Measurements from ENCODE around the gene SCN3B.
A peak's percentile ranks its signal among the peaks of the same experiment; 100 is the strongest.
"Not testable (repeated sequence)": the region's sequence is repeated elsewhere in the genome, so short reads cannot be mapped to it uniquely, and the experiment has no call there.

The SCN3B gene

GRCh38 chr11:123659965-123660364 lies 5.5 kb upstream of the SCN3B start:
- H3K27ac ChIP-seq; DNase-seq (ENCODE audit: low read depth, low spot score): not testable (repeated sequence)

- H3K27ac ChIP-seq = no peak overlapping the region
- no peak for DNase-seq (ENCODE audit: low read depth, low spot score)
Observed at GRCh38 chr11:123659311-123659710, 4.9 kb upstream of the SCN3B start.

- no peak for DNase-seq (ENCODE audit: low read depth, low spot score)
Observed at GRCh38 chr11:123653827-123654565, 428 bp downstream of the SCN3B start.

GRCh38 chr11:123653483-123653826 lies 969 bp downstream of the SCN3B start:
- no peak overlapping the region for H3K27ac ChIP-seq
- no peak for DNase-seq (ENCODE audit: low read depth, low spot score)

More at GRCh38 chr11:123653827-123654565, 428 bp downstream of the SCN3B start:
- H3K27ac ChIP-seq = no peak overlapping the region

GRCh38 chr11:123652599-123652998 lies 1.8 kb downstream of the SCN3B start:
- no peak overlapping the region for H3K27ac ChIP-seq
- no peak for DNase-seq (ENCODE audit: low read depth, low spot score)

- no peak overlapping the region for H3K27ac ChIP-seq
- DNase-seq (ENCODE audit: low read depth, low spot score) = no peak
Observed at GRCh38 chr11:123650901-123651300, 3.5 kb downstream of the SCN3B start.

- DNase-seq (ENCODE audit: low read depth, low spot score) = no peak
Observed at GRCh38 chr11:123645286-123645975, 9.0 kb downstream of the SCN3B start.

GRCh38 chr11:123642435-123642834 lies 12.0 kb downstream of the SCN3B start:
- DNase-seq (ENCODE audit: low read depth, low spot score) = no peak
- H3K27ac ChIP-seq = no peak overlapping the region

More at GRCh38 chr11:123645286-123645975, 9.0 kb downstream of the SCN3B start:
- H3K27ac ChIP-seq = no peak overlapping the region

- H3K27ac ChIP-seq = no peak overlapping the region
- DNase-seq (ENCODE audit: low read depth, low spot score) = no peak
Observed at GRCh38 chr11:123641495-123641840, 13.0 kb downstream of the SCN3B start.

- no peak for DNase-seq (ENCODE audit: low read depth, low spot score)
Observed at GRCh38 chr11:123640677-123641494, 13.5 kb downstream of the SCN3B start.

GRCh38 chr11:123640029-123640428 lies 14.4 kb downstream of the SCN3B start:
- DNase-seq (ENCODE audit: low read depth, low spot score) = no peak
- no peak overlapping the region for H3K27ac ChIP-seq

More at GRCh38 chr11:123640677-123641494, 13.5 kb downstream of the SCN3B start:
- no peak overlapping the region for H3K27ac ChIP-seq

GRCh38 chr11:123630126-123630608 lies 24.3 kb downstream of the SCN3B start:
- no peak for DNase-seq (ENCODE audit: low read depth, low spot score)
- no peak overlapping the region for H3K27ac ChIP-seq

GRCh38 chr11:123628936-123629683 lies 25.3 kb downstream of the SCN3B start:
- DNase-seq (ENCODE audit: low read depth, low spot score) = no peak
- H3K27ac ChIP-seq = no peak overlapping the region

GRCh38 chr11:123624974-123625373 lies 29.4 kb downstream of the SCN3B start:
- no peak overlapping the region for H3K27ac ChIP-seq
- no peak for DNase-seq (ENCODE audit: low read depth, low spot score)

GRCh38 chr11:123622576-123622975 lies 31.8 kb downstream of the SCN3B start:
- no peak overlapping the region for H3K27ac ChIP-seq
- no peak for DNase-seq (ENCODE audit: low read depth, low spot score)

- no peak overlapping the region for H3K27ac ChIP-seq
- DNase-seq (ENCODE audit: low read depth, low spot score) = peak; percentile 64
Observed at GRCh38 chr11:123616505-123617198, 37.8 kb downstream of the SCN3B start.

- no peak for DNase-seq (ENCODE audit: low read depth, low spot score)
Observed at GRCh38 chr11:123611698-123612097, 42.7 kb downstream of the SCN3B start.

GRCh38 chr11:123608945-123609344 lies 45.5 kb downstream of the SCN3B start:
- no peak for DNase-seq (ENCODE audit: low read depth, low spot score)
- H3K27ac ChIP-seq = no peak overlapping the region

More at GRCh38 chr11:123611698-123612097, 42.7 kb downstream of the SCN3B start:
- no peak overlapping the region for H3K27ac ChIP-seq

GRCh38 chr11:123608371-123608770 lies 46.1 kb downstream of the SCN3B start:
- DNase-seq (ENCODE audit: low read depth, low spot score) = no peak
- H3K27ac ChIP-seq = no peak overlapping the region

All from epithelial cell of prostate (primary cell).